HepG2 (cell line): ENCODE data around the gene DCDC2. TPM values are rescaled to one million over a fixed set of nuclear protein-coding genes. Genes with fewer than 3 reads are reported as not detected.

Source experiments
- BHLHE40 ChIP-seq: IDR thresholded peaks from 2 replicates; pipeline ENCODE4 v1.6.1; 2011; ENCODE audit warnings: low read length, improper control_type of control experiment
- CBFB ChIP-seq: sonication (generic); formaldehyde crosslinking; IDR thresholded peaks from 2 replicates; pipeline ENCODE4 v1.4.0; 2020; ENCODE audit warnings: missing genetic modification reagents
- ESRRA ChIP-seq: sonication (generic); formaldehyde crosslinking; IDR thresholded peaks from 2 replicates; pipeline ENCODE4 v1.5.1; 2020; ENCODE audit warnings: mild to moderate bottlenecking, low read depth, missing genetic modification reagents
- FLYWCH1 ChIP-seq: sonication (generic); formaldehyde crosslinking; IDR thresholded peaks from 2 replicates; pipeline ENCODE4 v1.8.1; 2023; ENCODE audit warnings: mild to moderate bottlenecking, missing genetic modification reagents
- ISX ChIP-seq: sonication (generic); formaldehyde crosslinking; conservative IDR thresholded peaks from 2 replicates; pipeline ENCODE4 v1.5.0; 2020; ENCODE audit warnings: missing genetic modification reagents
- KLF11 ChIP-seq: IDR thresholded peaks from 2 replicates; pipeline ENCODE4 v1.6.1; 2016; ENCODE audit warnings: missing compliant biosample characterization
- LCORL ChIP-seq, 2 experiments: fragments of 450-650 bp in 1 of 2; sonication (generic) in 1 of 2; formaldehyde crosslinking in 1 of 2; IDR thresholded peaks; 2 replicates each; pipeline versions ENCODE4 v1.5.0 to v1.6.1; 2017 to 2020; ENCODE audit warnings: antibody characterized with exemption in 1 of 2, missing genetic modification reagents in 1 of 2
- MEF2D ChIP-seq: sonication (generic); formaldehyde crosslinking; IDR thresholded peaks from 2 replicates; pipeline ENCODE4 v1.5.1; 2020; ENCODE audit warnings: mild to moderate bottlenecking, missing genetic modification reagents
- MYNN ChIP-seq: sonication (generic); formaldehyde crosslinking; IDR thresholded peaks from 2 replicates; pipeline ENCODE4 v1.4.0; 2020; ENCODE audit warnings: mild to moderate bottlenecking, low read depth, missing genetic modification reagents
- NFATC3 ChIP-seq: sonication (generic); formaldehyde crosslinking; IDR thresholded peaks from 2 replicates; pipeline ENCODE4 v1.5.1; 2020; ENCODE audit warnings: mild to moderate bottlenecking, missing genetic modification reagents
- NFYB ChIP-seq: sonication (generic); formaldehyde crosslinking; IDR thresholded peaks from 2 replicates; pipeline ENCODE4 v1.4.0; 2020; ENCODE audit warnings: missing genetic modification reagents
- NR1H2 ChIP-seq: sonication (generic); formaldehyde crosslinking; IDR thresholded peaks from 2 replicates; pipeline ENCODE4 v1.8.1; 2022; ENCODE audit warnings: low read depth, missing genetic modification reagents, borderline replicate concordance
- RFXANK ChIP-seq: IDR thresholded peaks from 2 replicates; pipeline ENCODE4 v1.6.1; 2016
- SOX5 ChIP-seq: IDR thresholded peaks from 2 replicates; pipeline ENCODE4 v1.6.1; 2016; ENCODE audit warnings: borderline replicate concordance
- TCF7L2 ChIP-seq: IDR thresholded peaks from 2 replicates; pipeline ENCODE4 v1.6.1; 2011; ENCODE audit warnings: mild to moderate bottlenecking, low read depth, low read length, moderate library complexity
- ZKSCAN8 ChIP-seq: IDR thresholded peaks from 2 replicates; pipeline ENCODE4 v1.6.1; 2016; ENCODE audit warnings: borderline replicate concordance, missing genetic modification reagents, missing compliant biosample characterization
- ZNF496 ChIP-seq: sonication (generic); formaldehyde crosslinking; IDR thresholded peaks from 2 replicates; pipeline ENCODE4 v1.8.1; 2023; ENCODE audit warnings: mild to moderate bottlenecking, moderate library complexity, missing genetic modification reagents; ENCODE audit not compliant: insufficient replicate concordance
- ZNF619 ChIP-seq: sonication (generic); formaldehyde crosslinking; IDR thresholded peaks from 2 replicates; pipeline ENCODE4 v1.4.0; 2020; ENCODE audit warnings: mild to moderate bottlenecking, missing genetic modification reagents
- ZNF709 ChIP-seq: sonication (generic); formaldehyde crosslinking; IDR thresholded peaks from 2 replicates; pipeline ENCODE4 v1.5.0; 2020; ENCODE audit warnings: mild to moderate bottlenecking, missing genetic modification reagents
- ZNF713 ChIP-seq: sonication (generic); formaldehyde crosslinking; IDR thresholded peaks from 2 replicates; pipeline ENCODE4 v1.4.0; 2020; ENCODE audit warnings: mild to moderate bottlenecking, missing genetic modification reagents
- ZSCAN29 ChIP-seq: sonication (generic); formaldehyde crosslinking; conservative IDR thresholded peaks from 2 replicates; pipeline ENCODE4 v1.4.0; 2020; ENCODE audit warnings: mild to moderate bottlenecking, missing genetic modification reagents
- polyA plus RNA-seq, 8 experiments: library from polyadenylated mRNA; depleted of rRNA in 3 of 8; stranded (reverse) in 7 of 8; unstranded in 1 of 8; fragments of >200 nt; fragmentation: Illumina TruSeq in 4 of 8; extraction: Trizol in 4 of 8; gene quantifications; 2 replicates each; pipeline versions ENCODE4 v1.2.1 to v1.2.3, GENCODE V29; 2011 to 2016; ENCODE audit warnings: low read depth in 4 of 8, missing spikeins in 1 of 8, mixed read lengths in 1 of 8; ENCODE audit not compliant: insufficient read depth in 1 of 8
- total RNA-seq, 5 experiments: library from RNA; depleted of rRNA; stranded (reverse); fragments of >200 nt; fragmentation: Illumina TruSeq; extraction: Trizol; gene quantifications; 2 replicates each; pipeline ENCODE4 v1.2.3, GENCODE V29; 2016; ENCODE audit warnings: low read depth in 1 of 5
- TF ChIP-seq, protein P1 (sequence below), 2 experiments: sonication (generic) in 1 of 2; formaldehyde crosslinking in 1 of 2; IDR thresholded peaks; 2 replicates each; pipeline versions ENCODE4 v1.6.1 to v1.9.0; 2014 to 2022; ENCODE audit warnings: antibody characterized with exemption in 1 of 2, borderline replicate concordance in 1 of 2, inconsistent platforms in 1 of 2, low read depth in 1 of 2, missing genetic modification reagents in 1 of 2
- TF ChIP-seq, protein P2 (sequence below): sonication (generic); formaldehyde crosslinking; IDR thresholded peaks from 2 replicates; pipeline ENCODE4 v1.5.1; 2020; ENCODE audit warnings: missing genetic modification reagents, mild to moderate bottlenecking, borderline replicate concordance

The DCDC2 gene
- total and polyA plus RNA-seq, 2 of the 13 experiments (the other 11 are each of a cell fraction or from before 2014, with no cell fraction given) = 9.0 to 36.2 TPM

DNA sequence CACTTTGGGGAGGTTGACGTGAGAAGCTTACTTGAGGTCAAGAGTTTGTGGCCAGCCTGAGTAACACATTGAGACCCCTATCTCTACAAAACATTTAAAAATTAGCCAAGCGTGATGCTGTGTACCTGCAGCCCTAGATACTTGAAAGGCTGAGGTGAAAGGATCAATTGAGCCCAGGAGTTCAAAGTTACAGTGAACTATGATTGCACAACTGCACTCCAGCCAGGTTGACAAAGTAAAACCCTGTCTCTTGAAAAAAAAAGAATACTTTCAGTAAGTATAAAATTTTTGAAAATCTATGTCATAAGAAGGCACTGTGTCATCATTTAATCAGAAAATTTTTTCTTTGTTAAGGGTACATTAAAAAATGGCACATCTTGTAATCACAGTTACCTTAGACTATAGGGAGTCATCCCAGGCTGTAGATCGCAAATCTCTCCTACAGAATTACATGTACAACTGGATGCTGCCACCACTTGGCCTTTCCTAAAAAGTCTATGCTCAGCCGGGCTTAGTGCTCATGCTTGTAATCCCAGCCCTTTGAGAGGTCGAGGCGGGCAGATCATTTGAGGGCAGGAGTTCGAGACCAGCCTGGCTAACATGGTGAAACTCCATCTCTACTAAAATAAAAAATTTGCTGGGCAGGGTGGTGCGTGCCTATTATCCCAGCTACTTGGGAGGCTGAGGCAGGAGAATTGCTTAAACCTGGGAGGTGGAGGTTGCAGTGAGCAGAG, 27.8 kb upstream of the DCDC2 start (continued):
- TF ChIP-seq, protein P1, sequence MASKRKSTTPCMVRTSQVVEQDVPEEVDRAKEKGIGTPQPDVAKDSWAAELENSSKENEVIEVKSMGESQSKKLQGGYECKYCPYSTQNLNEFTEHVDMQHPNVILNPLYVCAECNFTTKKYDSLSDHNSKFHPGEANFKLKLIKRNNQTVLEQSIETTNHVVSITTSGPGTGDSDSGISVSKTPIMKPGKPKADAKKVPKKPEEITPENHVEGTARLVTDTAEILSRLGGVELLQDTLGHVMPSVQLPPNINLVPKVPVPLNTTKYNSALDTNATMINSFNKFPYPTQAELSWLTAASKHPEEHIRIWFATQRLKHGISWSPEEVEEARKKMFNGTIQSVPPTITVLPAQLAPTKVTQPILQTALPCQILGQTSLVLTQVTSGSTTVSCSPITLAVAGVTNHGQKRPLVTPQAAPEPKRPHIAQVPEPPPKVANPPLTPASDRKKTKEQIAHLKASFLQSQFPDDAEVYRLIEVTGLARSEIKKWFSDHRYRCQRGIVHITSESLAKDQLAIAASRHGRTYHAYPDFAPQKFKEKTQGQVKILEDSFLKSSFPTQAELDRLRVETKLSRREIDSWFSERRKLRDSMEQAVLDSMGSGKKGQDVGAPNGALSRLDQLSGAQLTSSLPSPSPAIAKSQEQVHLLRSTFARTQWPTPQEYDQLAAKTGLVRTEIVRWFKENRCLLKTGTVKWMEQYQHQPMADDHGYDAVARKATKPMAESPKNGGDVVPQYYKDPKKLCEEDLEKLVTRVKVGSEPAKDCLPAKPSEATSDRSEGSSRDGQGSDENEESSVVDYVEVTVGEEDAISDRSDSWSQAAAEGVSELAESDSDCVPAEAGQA (IDR thresholded peaks at IDR 0.05; ENCODE audit: low read depth) = peak; percentile 39; the same call in 1 of the 2 replicates
- TF ChIP-seq, protein P1 (CRISPR knock-in tag; IDR thresholded peaks at IDR 0.05; ENCODE audit: borderline replicate concordance) = no peak
- TF ChIP-seq ZNF713 = no peak
- no peak for TF ChIP-seq ZNF496
- peak; percentile 91 for TF ChIP-seq ZSCAN29 (CRISPR knock-in tag)
- peak; percentile 75 for TF ChIP-seq BHLHE40
- peak; percentile 86 for TF ChIP-seq MEF2D
- TF ChIP-seq ZKSCAN8 = peak; percentile 76; the same call in 1 of the 2 replicates
- TF ChIP-seq CBFB (CRISPR knock-in tag) = peak; percentile 77
- no peak for TF ChIP-seq FLYWCH1 (CRISPR knock-in tag)
- TF ChIP-seq ISX = no peak
- TF ChIP-seq NFYB (CRISPR knock-in tag) = no peak
- TF ChIP-seq TCF7L2 = peak; percentile 80
- TF ChIP-seq ZNF619 (CRISPR knock-in tag) = no peak
- TF ChIP-seq MYNN = no peak; the same call in 1 of the 2 replicates
- TF ChIP-seq ZNF709 = no peak
- no peak for TF ChIP-seq NR1H2 (CRISPR knock-in tag)
- TF ChIP-seq, protein P2, sequence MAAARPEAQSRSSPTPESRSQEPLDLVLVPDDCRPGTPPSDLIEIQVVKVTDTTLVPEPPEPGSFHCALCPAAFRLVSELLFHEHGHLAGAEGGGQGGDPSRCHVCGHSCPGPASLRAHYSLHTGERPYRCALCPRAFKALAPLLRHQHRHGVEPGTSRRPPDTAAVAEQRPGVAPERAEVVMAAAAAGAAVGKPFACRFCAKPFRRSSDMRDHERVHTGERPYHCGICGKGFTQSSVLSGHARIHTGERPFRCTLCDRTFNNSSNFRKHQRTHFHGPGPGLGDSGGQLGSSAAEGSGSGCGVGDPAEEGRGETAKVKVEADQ (CRISPR knock-in tag) = no peak
- TF ChIP-seq SOX5 = peak; percentile 94; the same call in 1 of the 2 replicates
- 0 out of 2 replicates have a peak, but pooled peaks have one; percentile 45 for TF ChIP-seq RFXANK
- no peak for TF ChIP-seq NFATC3 (CRISPR knock-in tag)
- TF ChIP-seq KLF11 (CRISPR knock-in tag) = no peak; the same call in 1 of the 2 replicates
- TF ChIP-seq LCORL (IDR thresholded peaks at IDR 0.05) = peak; percentile 57; the same call in 1 of the 2 replicates
- peak; percentile 86 for TF ChIP-seq LCORL (CRISPR knock-in tag; IDR thresholded peaks at IDR 0.05)
- TF ChIP-seq ESRRA = peak; percentile 68; the same call in 1 of the 2 replicates
